Esophagus muscularis mucosa (tissue), 4 donors: ENCODE measurements around the gene INPP5J. TPM values are rescaled to one million over a fixed set of nuclear protein-coding genes. Genes with fewer than 3 reads are reported as not detected.
"Not testable (repeated sequence)": the region's sequence is repeated elsewhere in the genome, so short reads cannot be mapped to it uniquely, and the experiment has no call there.

ENCODE experiments used
- DNase-seq: peaks from one replicate; pipeline ENCODE4 v3.0.0-alpha.2; 2017; ENCODE audit errors: extremely low spot score
- H3K27ac ChIP-seq, 4 donors: fragments of 200-600 bp; sonication (generic); replicated peaks in 1 of 4; 1 replicate in 3 of 4; 2 replicates in 1 of 4; pipeline ENCODE4 v1.5.1; 2016 to 2019; ENCODE audit warnings: mild to moderate bottlenecking in 1 of 4
- H3K27me3 ChIP-seq, 4 donors: fragments of 200-600 bp; sonication (generic); one replicate each; pipeline versions ENCODE4 v1.5.1 to v1.6.0; 2016 to 2019
- H3K36me3 ChIP-seq, 4 donors: fragments of 200-600 bp; sonication (generic); one replicate each; pipeline ENCODE4 v1.5.1; 2016 to 2019
- H3K4me1 ChIP-seq, 4 donors: fragments of 200-600 bp; sonication (generic); one replicate each; pipeline ENCODE4 v1.5.1; 2016 to 2019
- H3K4me3 ChIP-seq, 4 donors: fragments of 200-600 bp; sonication (generic); 1 replicate in 2 of 4; 2 replicates in 2 of 4; pipeline ENCODE4 v1.5.1; 2016 to 2019; ENCODE audit warnings: mild to moderate bottlenecking in 4 of 4, moderate library complexity in 1 of 4
- H3K9me3 ChIP-seq, 4 donors: fragments of 200-600 bp; sonication (generic); 1 replicate in 3 of 4; 2 replicates in 1 of 4; pipeline ENCODE4 v1.5.1; 2016 to 2019
- CTCF ChIP-seq, 3 experiments: fragments of 200-600 bp in 2 of 3; fragments of 450-650 bp in 1 of 3; sonication (generic) in 2 of 3; IDR thresholded peaks; one replicate each; pipeline ENCODE4 v1.5.1; 2017 to 2019; ENCODE audit warnings: antibody characterized with exemption in 3 of 3, mild to moderate bottlenecking in 2 of 3, moderate library complexity in 1 of 3
- EP300 ChIP-seq: sonication (generic); formaldehyde crosslinking; IDR thresholded peaks from one replicate; pipeline ENCODE4 v1.6.1; 2017; ENCODE audit warnings: antibody characterized with exemption
- POLR2A ChIP-seq: fragments of 450-650 bp; IDR thresholded peaks from one replicate; pipeline ENCODE4 v1.6.1; 2017; ENCODE audit warnings: antibody characterized with exemption, moderate library complexity, mild to moderate bottlenecking, low read depth
- POLR2AphosphoS5 ChIP-seq, 2 donors: sonication (generic); formaldehyde crosslinking; IDR thresholded peaks; one replicate each; pipeline ENCODE4 v1.6.1; 2017; ENCODE audit warnings: antibody characterized with exemption in 2 of 2
- WGBS: methylation state at CpG from one replicate; pipeline ENCODE4 v1.1.5; 2018; 5-methylcytosine and 5-hydroxymethylcytosine counted together
- intact Hi-C: fragments of 100-400 bp; cut with DNase I; formaldehyde crosslinking; loops from one replicate; pipeline ENCODE4 v1.15.1; 2023
- total RNA-seq, 4 donors: library from RNA; depleted of rRNA; stranded (reverse); fragments of >200 nt; gene quantifications; one replicate each; pipeline versions ENCODE4 v1.1.0 to v1.2.1, GENCODE V29; 2016

The INPP5J gene
- total RNA-seq, 4 donors from 2014 or later = 1.3 to 2.1 (median 1.8) TPM

GRCh38 chr22:31093086-31093850 lies 29.5 kb upstream of the INPP5J start:
- WGBS = 62% methylated on average over 11 of the region's 33 CpGs
- no peaks in the 10 kb centered on the region for H3K27me3 ChIP-seq
- no peak for TF ChIP-seq CTCF (IDR thresholded peaks at IDR 0.05)
- no peak for TF ChIP-seq EP300
- TF ChIP-seq POLR2A = no peak
- peak; percentile 74 to 83 for TF ChIP-seq POLR2AphosphoS5 (IDR thresholded peaks at IDR 0.05)
- DNase-seq = no peak
- H3K27ac ChIP-seq = peak overlapping the region; percentile 98 to 99 (median 99)
- no peaks in the 10 kb centered on the region for H3K9me3 ChIP-seq
- H3K4me3 ChIP-seq = peak overlapping the region; percentile 58 to 82 (median 62)
- peaks cover 59 to 93% (median 78%) of the 10 kb centered on the region in 4 donors for H3K4me1 ChIP-seq
- intact Hi-C loops = no loop called here
- H3K36me3 ChIP-seq = peaks cover 68 to 100% (median 100%) of the 10 kb centered on the region in 4 donors

- Histone ChIP-seq H3K36me3 (peaks cover 67 to 100% (median 99%) of the 10 kb centered on the region in 4 donors), H3K4me3 (peak overlapping the region; percentile 58 to 82 (median 62)), H3K27ac (peak overlapping the region; percentile 98 to 99 (median 99)), H3K9me3 (no peaks in the 10 kb centered on the region), H3K27me3 (no peaks in the 10 kb centered on the region), H3K4me1 (peaks cover 59 to 93% (median 78%) of the 10 kb centered on the region in 4 donors)
- DNase-seq = no peak
- intact Hi-C loops = no loop called here
- 69% methylated on average over 3 of the region's 5 CpGs for WGBS
- TF ChIP-seq POLR2A (no peak), POLR2AphosphoS5 (IDR thresholded peaks at IDR 0.05) (peak; percentile 37 to 73)
These were observed 28.7 kb upstream of the INPP5J start for GRCh38 chr22:31094021-31094551.

- H3K9me3 ChIP-seq = no peaks in the 10 kb centered on the region
These were observed 28.0 kb upstream of the INPP5J start for GRCh38 chr22:31094741-31095140.

GRCh38 chr22:31095637-31096249 lies 27.0 kb upstream of the INPP5J start:
- Histone ChIP-seq H3K27me3 (no peaks in the 10 kb centered on the region), H3K4me1 (peaks cover 61 to 98% (median 85%) of the 10 kb centered on the region in 4 donors), H3K4me3 (peak overlapping the region in 3 of 4 donors; percentile 60 to 82 (median 65)), H3K27ac (peak overlapping the region; percentile 98 to 99 (median 99)), H3K9me3 (no peaks in the 10 kb centered on the region), H3K36me3 (peaks cover 74 to 100% (median 99%) of the 10 kb centered on the region in 4 donors)
- intact Hi-C loops = no loop called here
- 57% methylated on average over 3 of the region's 3 CpGs for WGBS
- no peak for DNase-seq
- TF ChIP-seq POLR2AphosphoS5 (IDR thresholded peaks at IDR 0.05) = no peak
- TF ChIP-seq EP300 = no peak
- TF ChIP-seq POLR2A = no peak
- TF ChIP-seq CTCF (IDR thresholded peaks at IDR 0.05) = no peak

More at GRCh38 chr22:31094741-31095140, 28.0 kb upstream of the INPP5J start:
- WGBS = 60% methylated on average over 7 of the region's 7 CpGs
- intact Hi-C loops = no loop called here
- no peak for DNase-seq
- H3K4me3 ChIP-seq = peak overlapping the region; percentile 58 to 82 (median 62)
- peaks cover 59 to 93% (median 78%) of the 10 kb centered on the region in 4 donors for H3K4me1 ChIP-seq
- H3K27ac ChIP-seq = peak overlapping the region; percentile 98 to 99 (median 99)
- TF ChIP-seq CTCF (IDR thresholded peaks at IDR 0.05) (no peak), POLR2AphosphoS5 (IDR thresholded peaks at IDR 0.05) (no peak)
- H3K36me3 ChIP-seq = peaks cover 69 to 100% (median 99%) of the 10 kb centered on the region in 4 donors
- H3K27me3 ChIP-seq = no peaks in the 10 kb centered on the region

- Histone ChIP-seq H3K36me3 (peaks cover 78 to 100% (median 98%) of the 10 kb centered on the region in 4 donors), H3K4me3 (peak overlapping the region; percentile 0 to 60 (median 14)), H3K4me1 (peaks cover 62 to 100% (median 95%) of the 10 kb centered on the region in 4 donors), H3K27me3 (no peaks in the 10 kb centered on the region), H3K9me3 (no peaks in the 10 kb centered on the region), H3K27ac (peak overlapping the region; percentile 98 to 99 (median 99))
- intact Hi-C loops = no loop called here
- no peak for DNase-seq
- TF ChIP-seq POLR2AphosphoS5 (IDR thresholded peaks at IDR 0.05) = peak in 1 of 2 donors; percentile 32
- TF ChIP-seq CTCF (IDR thresholded peaks at IDR 0.05) = peak in 1 of 3 experiments; percentile 5
- no peak for TF ChIP-seq EP300
- no peak for TF ChIP-seq POLR2A
- WGBS = 75% methylated on average over 25 of the region's 27 CpGs
These were observed 26.0 kb upstream of the INPP5J start for GRCh38 chr22:31096657-31097279.

- 68% methylated on average over 5 of the region's 5 CpGs for WGBS
- H3K27me3 ChIP-seq, H3K9me3 ChIP-seq, intact Hi-C loops, H3K4me3 ChIP-seq, DNase-seq: not testable (repeated sequence)
- Histone ChIP-seq H3K27ac (peak overlapping the region; percentile 98 to 99 (median 99)), H3K36me3 (peaks cover 70 to 100% (median 94%) of the 10 kb centered on the region in 4 donors), H3K4me1 (peaks cover 66 to 100% (median 99%) of the 10 kb centered on the region in 4 donors)
These were observed 25.2 kb upstream of the INPP5J start for GRCh38 chr22:31097539-31097938.
